NCI-H1105 (cell line): ENCODE measurements around the gene VWF.
"Not testable (repeated sequence)": the region's sequence is repeated elsewhere in the genome, so short reads cannot be mapped to it uniquely, and the experiment has no call there.

Experiments
- DNase-seq: peaks from one replicate; lab custom pipeline; 2025; lab: John Stamatoyannopoulos, UW

VWF gene

GRCh38 chr12:6033546-6033945, 90.9 kb downstream of the VWF start:
- no peak for DNase-seq

DNA sequence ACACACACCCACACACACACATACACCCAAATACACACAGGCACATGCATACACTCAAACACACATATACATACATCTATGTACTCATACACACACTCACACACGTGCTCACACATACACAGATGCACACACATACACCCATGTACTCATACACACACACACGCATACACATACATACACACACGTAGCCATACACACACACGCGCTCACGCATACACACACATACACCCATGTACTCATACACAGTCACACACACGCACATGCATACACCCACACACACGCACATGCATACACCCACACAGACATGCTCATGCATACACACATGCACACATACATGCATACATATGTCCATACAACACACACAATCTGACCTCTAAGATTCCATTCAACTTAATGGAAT, 91.7 kb downstream of the VWF start:
- DNase-seq = no peak

DNA sequence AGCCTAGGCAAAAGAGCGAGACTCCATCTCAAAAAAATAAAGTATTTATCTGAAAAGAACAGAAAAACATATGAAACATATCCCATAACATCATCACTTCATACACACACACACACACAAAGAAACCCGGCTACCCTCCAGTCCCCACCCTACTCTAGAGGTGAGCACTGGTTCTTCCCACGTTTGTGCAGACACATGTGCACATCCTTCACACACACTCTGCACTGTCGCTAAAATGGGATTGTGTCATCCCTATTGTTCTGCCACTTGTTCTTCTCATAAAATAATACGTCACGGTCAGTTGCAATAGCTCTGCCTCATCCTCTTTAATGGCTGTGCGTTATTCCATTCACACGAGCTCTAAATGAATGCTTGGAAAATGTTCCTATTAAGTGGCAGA, 93.5 kb downstream of the VWF start:
- no peak for DNase-seq

DNA sequence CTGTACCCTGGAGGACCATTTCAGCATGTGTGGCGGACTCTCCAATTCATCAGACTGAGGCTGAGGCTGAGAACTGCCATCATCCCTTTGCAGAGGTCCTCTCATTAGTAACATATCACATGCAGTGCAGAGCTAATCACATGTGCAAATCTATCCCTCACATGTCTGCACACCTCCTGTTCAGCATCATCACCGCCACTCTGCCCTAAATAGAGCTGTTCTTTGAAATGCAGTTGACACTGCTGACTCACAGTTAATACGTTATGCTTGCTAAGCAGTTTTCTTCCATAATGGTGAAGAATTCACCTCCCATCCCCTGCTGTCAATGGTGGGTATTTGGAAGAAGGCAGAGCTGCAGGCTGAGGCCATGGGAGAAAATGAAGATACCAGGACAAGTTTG, 94.4 kb downstream of the VWF start:
- DNase-seq = no peak

DNA sequence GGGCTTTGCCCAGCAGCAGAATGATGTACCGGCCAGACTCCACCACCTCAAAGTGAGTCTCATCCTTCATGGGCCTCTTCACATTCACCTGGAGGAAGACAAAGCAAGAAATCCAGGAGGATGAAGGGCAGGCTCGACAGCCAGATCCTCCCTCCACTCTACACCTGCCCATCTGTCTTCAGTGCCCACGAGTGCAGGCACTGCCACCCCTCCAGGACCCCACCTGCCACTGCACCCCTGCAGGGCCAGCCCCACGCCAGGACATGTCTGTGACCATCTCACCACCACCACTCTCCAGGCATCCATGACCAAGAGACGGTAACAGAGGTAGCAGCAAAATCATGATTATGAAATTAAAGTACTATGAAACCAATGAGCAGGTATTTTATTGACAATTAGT, 95.1 kb downstream of the VWF start:
- no peak for DNase-seq

- DNase-seq = no peak
Observed at GRCh38 chr12:6026998-6027397, 97.5 kb downstream of the VWF start.

- not testable (repeated sequence) for DNase-seq
Observed at GRCh38 chr12:6025703-6026298, 98.7 kb downstream of the VWF start.

- DNase-seq = not testable (repeated sequence)
Observed at GRCh38 chr12:6024066-6024465, 100.4 kb downstream of the VWF start.

- DNase-seq = no peak
Observed at GRCh38 chr12:6020930-6021329, 103.5 kb downstream of the VWF start.

DNA sequence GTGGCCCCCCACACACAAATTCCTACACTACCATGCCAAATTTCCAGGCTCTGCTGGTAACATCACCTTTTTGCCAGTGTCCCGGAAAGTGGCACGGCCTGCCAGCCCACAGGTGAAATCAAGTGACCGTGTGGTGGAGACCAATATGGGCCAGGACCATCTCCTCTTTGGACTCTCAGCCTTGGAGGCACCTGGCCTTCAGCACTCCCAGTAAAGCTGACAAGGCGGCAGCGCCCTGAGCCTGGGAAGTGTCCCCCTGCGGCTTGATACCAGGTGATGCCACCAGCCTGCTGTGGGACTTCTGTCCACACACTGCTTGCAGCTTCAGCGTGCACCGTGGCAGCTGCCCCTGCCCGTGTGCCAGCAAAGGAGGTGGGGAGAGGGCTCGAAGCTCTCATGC, 104.0 kb downstream of the VWF start:
- not testable (repeated sequence) for DNase-seq

- not testable (repeated sequence) for DNase-seq
Observed at GRCh38 chr12:6019256-6019655, 105.2 kb downstream of the VWF start.

- DNase-seq = no peak
Observed at GRCh38 chr12:6018265-6018664, 106.2 kb downstream of the VWF start.

DNA sequence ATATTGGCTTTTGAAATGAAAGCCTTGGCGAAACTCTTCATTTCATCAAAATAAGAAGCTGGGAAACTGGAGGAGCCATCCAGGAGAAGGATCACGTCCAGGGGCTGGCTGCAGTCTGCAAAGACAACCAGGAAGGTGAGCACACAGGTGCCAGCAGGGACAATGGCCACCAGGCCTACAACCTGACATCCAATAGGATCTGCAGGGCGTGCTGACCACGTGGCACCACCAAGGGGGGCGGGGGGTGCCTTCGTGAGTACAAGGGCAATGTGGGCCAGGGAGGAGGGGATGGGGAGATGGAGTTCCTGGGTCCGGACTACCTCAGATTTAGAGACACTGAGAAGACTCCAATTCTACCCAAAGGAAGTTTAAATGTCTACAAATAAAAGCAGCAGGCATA, 107.7 kb downstream of the VWF start:
- DNase-seq = no peak

- DNase-seq = not testable (repeated sequence)
Observed at GRCh38 chr12:6016004-6016403, 108.5 kb downstream of the VWF start.

GRCh38 chr12:6015271-6015670, 109.2 kb downstream of the VWF start:
- not testable (repeated sequence) for DNase-seq

- DNase-seq = not testable (repeated sequence)
Observed at GRCh38 chr12:6010631-6011350, 113.7 kb downstream of the VWF start.

GRCh38 chr12:5997260-5997659, 127.2 kb downstream of the VWF start:
- no peak for DNase-seq

GRCh38 chr12:5996459-5996858, 128.0 kb downstream of the VWF start:
- DNase-seq = no peak

GRCh38 chr12:5989621-5990020, 134.8 kb downstream of the VWF start:
- no peak for DNase-seq

DNA sequence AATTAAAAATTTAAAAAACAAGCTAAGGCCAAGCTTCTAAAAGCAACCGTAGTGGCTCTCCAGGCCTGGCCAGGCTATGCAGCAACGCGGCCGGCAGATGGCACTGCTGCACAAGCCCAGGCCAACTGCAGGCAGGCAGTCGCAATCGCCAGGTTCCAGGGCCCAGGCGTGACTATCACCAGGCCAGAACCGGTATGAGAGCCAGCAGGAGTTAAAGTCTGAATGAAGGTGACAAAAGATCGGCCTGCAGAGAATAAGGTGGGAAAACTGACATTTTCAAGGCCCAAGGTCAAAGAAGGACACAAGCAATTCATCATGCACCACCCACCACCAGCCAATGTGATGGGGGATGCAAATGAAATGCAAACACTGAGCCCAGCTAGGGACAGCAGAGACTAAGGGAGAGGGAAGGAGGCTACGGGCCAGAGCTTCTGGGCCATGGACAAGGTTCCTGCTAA, 135.8 kb downstream of the VWF start:
- DNase-seq = peak; percentile 71

DNA sequence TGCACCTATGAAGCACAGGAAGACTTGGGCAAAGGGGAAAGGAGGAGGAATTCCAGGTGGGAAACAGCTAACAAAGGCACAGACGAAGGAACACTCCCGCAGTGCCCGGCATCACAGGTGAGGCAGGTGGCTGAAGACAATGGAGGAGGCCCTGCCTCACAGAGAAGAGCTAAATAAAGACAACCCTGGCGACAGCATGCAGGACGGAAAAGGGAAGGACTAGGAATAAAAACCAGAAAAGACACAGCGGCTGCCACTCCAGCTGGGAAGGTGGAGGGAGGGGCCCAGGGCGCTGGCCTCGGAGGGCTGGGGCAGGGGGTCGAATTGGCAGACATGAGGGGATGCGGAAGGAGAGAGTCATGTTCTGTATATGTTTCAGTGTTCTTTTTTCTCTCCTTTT, 136.4 kb downstream of the VWF start:
- DNase-seq = no peak

DNA sequence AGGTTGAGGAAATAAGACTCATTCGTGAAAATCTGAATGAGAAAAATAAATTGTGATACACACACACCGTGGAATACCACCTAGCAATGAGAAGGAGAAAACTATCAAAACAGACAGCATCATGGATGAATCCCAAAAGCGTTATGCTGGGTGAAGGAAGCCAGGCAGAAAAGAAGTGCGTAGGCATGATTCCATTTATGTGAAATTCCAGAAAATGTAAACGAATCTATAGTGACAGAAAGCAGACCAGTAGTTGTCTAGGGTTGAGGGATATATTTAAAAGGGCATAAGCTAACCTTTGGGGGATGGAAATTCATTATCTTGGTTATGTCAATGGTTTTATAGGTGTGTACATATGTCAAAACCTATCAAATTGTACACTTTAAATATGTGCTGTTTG, 136.9 kb downstream of the VWF start:
- no peak for DNase-seq

- DNase-seq = no peak
Observed at GRCh38 chr12:5985471-5985870, 139.0 kb downstream of the VWF start.

DNA sequence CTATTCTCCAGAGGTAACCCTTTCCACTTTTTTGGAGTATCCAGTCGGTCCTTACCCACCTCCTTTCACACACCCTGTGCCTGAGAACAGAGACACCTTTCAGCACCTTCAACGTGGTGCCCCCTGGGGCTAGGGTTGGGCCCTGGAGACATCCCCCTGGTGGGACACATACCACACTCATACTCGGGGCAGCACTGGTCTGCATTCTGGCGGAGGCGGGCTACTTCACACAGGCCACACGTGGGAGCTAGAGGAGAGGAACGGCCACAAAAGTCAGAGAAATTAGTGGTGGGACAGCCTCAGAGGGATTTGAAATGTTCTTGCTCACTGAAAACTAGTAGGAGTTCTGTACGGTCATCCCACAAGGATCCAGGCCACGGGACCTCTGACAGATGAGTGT, 139.6 kb downstream of the VWF start:
- no peak for DNase-seq
